CD14-positive monocyte (primary cell): ENCODE data around the gene PDE4D. TPM values are rescaled to one million over a fixed set of nuclear protein-coding genes. Genes with fewer than 3 reads are reported as not detected.

Experiments used
- DNase-seq, 3 donors: peaks; one replicate each; pipeline ENCODE4 v3.0.0-alpha.2; 2011 to 2022
- H2AFZ ChIP-seq: 2 replicates; pipeline ENCODE4 v1.6.0; 2012; ENCODE audit warnings: mild to moderate bottlenecking, low read depth, low read length, inconsistent platforms; ENCODE audit not compliant: insufficient read depth, poor library complexity, severe bottlenecking
- H3K27ac ChIP-seq, 2 donors: 1 replicate in 1 of 2; 2 replicates in 1 of 2; pipeline ENCODE4 v1.5.1; 2012 to 2013; ENCODE audit warnings: low read length in 2 of 2, control low read depth in 1 of 2, inconsistent platforms in 1 of 2, low read depth in 1 of 2, mild to moderate bottlenecking in 1 of 2
- H3K27me3 ChIP-seq, 2 donors: one replicate each; pipeline versions ENCODE4 v1.6.0 to v1.6.1; 2011 to 2013; ENCODE audit warnings: low read length in 2 of 2; ENCODE audit not compliant: control insufficient read depth in 2 of 2, insufficient read depth in 2 of 2
- H3K36me3 ChIP-seq, 2 donors: replicated peaks in 1 of 2; 1 replicate in 1 of 2; 2 replicates in 1 of 2; pipeline versions ENCODE4 v1.5.1 to v1.6.1; 2012 to 2013; ENCODE audit warnings: low read length in 2 of 2, control low read depth in 1 of 2, inconsistent platforms in 1 of 2, mild to moderate bottlenecking in 1 of 2; ENCODE audit not compliant: insufficient read depth in 2 of 2, control insufficient read depth in 1 of 2
- H3K4me1 ChIP-seq, 2 donors: 1 replicate in 1 of 2; 2 replicates in 1 of 2; pipeline versions ENCODE4 v1.5.1 to v1.6.1; 2012 to 2013; ENCODE audit warnings: low read length in 2 of 2, control low read depth in 1 of 2, inconsistent platforms in 1 of 2, mild to moderate bottlenecking in 1 of 2, moderate library complexity in 1 of 2; ENCODE audit not compliant: insufficient read depth in 2 of 2, control insufficient read depth in 1 of 2
- H3K4me2 ChIP-seq: replicated peaks from 2 replicates; pipeline ENCODE3; 2012; ENCODE audit warnings: low read length, moderate library complexity, mild to moderate bottlenecking; ENCODE audit not compliant: poor library complexity, severe bottlenecking; ENCODE audit errors: extremely low read depth
- H3K4me3 ChIP-seq, 3 experiments: fragments of 200-600 bp in 1 of 3; sonication (generic) in 1 of 3; replicated peaks in 1 of 3; 1 replicate in 2 of 3; 2 replicates in 1 of 3; pipeline ENCODE4 v1.5.1; 2011 to 2013; ENCODE audit warnings: low read length in 3 of 3, mild to moderate bottlenecking in 3 of 3, control low read depth in 2 of 3, low read depth in 2 of 3, inconsistent platforms in 1 of 3, moderate library complexity in 1 of 3
- H3K79me2 ChIP-seq: 2 replicates; pipeline ENCODE4 v1.6.0; 2012; ENCODE audit warnings: mild to moderate bottlenecking, control low read depth, inconsistent platforms, low read length, moderate library complexity; ENCODE audit not compliant: insufficient read depth
- H3K9ac ChIP-seq: 2 replicates; pipeline ENCODE4 v1.6.0; 2017; ENCODE audit warnings: low read length, mild to moderate bottlenecking; ENCODE audit not compliant: insufficient read depth, poor library complexity, severe bottlenecking
- H3K9me3 ChIP-seq, 2 donors: replicated peaks in 1 of 2; 1 replicate in 1 of 2; 2 replicates in 1 of 2; pipeline versions ENCODE4 v1.5.1 to v1.6.1; 2012 to 2013; ENCODE audit warnings: low read length in 2 of 2, control low read depth in 1 of 2; ENCODE audit not compliant: control insufficient read depth in 1 of 2, insufficient read depth in 1 of 2
- H4K20me1 ChIP-seq: 2 replicates; pipeline ENCODE4 v1.6.0; 2012; ENCODE audit warnings: mild to moderate bottlenecking, low read length, control low read depth, moderate library complexity; ENCODE audit not compliant: insufficient read depth
- H3K27ac Mint-ChIP-seq, 7 donors: one replicate each; pipeline ENCODE4 v1.8.0; 2020; ENCODE audit warnings: mild to moderate bottlenecking in 7 of 7, mixed read lengths in 7 of 7, moderate library complexity in 6 of 7, inconsistent platforms in 2 of 7
- H3K27me3 Mint-ChIP-seq, 3 donors: one replicate each; pipeline ENCODE4 v1.8.0; 2021 to 2022; ENCODE audit warnings: low read depth in 3 of 3, mild to moderate bottlenecking in 3 of 3, mixed read lengths in 3 of 3, moderate library complexity in 3 of 3, inconsistent platforms in 1 of 3
- H3K36me3 Mint-ChIP-seq, 2 donors: one replicate each; pipeline ENCODE4 v1.8.0; 2020; ENCODE audit warnings: mixed read lengths in 2 of 2, inconsistent platforms in 1 of 2, mild to moderate bottlenecking in 1 of 2
- H3K4me1 Mint-ChIP-seq: one replicate; pipeline ENCODE4 v1.8.0; 2020; ENCODE audit warnings: mild to moderate bottlenecking, mixed read lengths
- H3K4me3 Mint-ChIP-seq, 2 donors: one replicate each; pipeline ENCODE4 v1.8.0; 2020; ENCODE audit warnings: mild to moderate bottlenecking in 2 of 2, mixed read lengths in 2 of 2, moderate library complexity in 1 of 2
- H3K9me3 Mint-ChIP-seq, 7 donors: one replicate each; pipeline ENCODE4 v1.8.0; 2020 to 2022; ENCODE audit warnings: mixed read lengths in 7 of 7, mild to moderate bottlenecking in 6 of 7, moderate library complexity in 6 of 7, inconsistent platforms in 2 of 7
- WGBS: methylation state at CpG from one replicate; pipeline ENCODE4 v1.1.5; 2013; ENCODE audit warnings: missing lambda C conversion rate; ENCODE audit not compliant: insufficient coverage; 5-methylcytosine and 5-hydroxymethylcytosine counted together
- intact Hi-C, 2 donors: fragments of 100-400 bp; cut with micrococcal nuclease; formaldehyde crosslinking; loops; one replicate each; pipeline versions ENCODE4 v1.15.0 to v1.15.1; 2023
- polyA plus RNA-seq, 3 donors: library from polyadenylated mRNA; depleted of rRNA in 1 of 3; unstranded in 2 of 3; stranded (reverse) in 1 of 3; fragments of 300-500 nt in 2 of 3; fragments of >200 nt in 1 of 3; fragmentation: Illumina TruSeq in 2 of 3; gene quantifications; 1 replicate in 2 of 3; 2 replicates in 1 of 3; pipeline ENCODE4 v1.2.3, GENCODE V29; 2012 to 2021
- TF ChIP-seq, protein P1 (sequence below): fragments of 200-600 bp; IDR thresholded peaks from one replicate; pipeline ENCODE4 v1.8.0; 2022; ENCODE audit warnings: antibody characterized with exemption, mild to moderate bottlenecking

Gene PDE4D
- polyA plus RNA-seq, 3 donors: 1.9 to 3.4 (median 2.8) TPM

DNA sequence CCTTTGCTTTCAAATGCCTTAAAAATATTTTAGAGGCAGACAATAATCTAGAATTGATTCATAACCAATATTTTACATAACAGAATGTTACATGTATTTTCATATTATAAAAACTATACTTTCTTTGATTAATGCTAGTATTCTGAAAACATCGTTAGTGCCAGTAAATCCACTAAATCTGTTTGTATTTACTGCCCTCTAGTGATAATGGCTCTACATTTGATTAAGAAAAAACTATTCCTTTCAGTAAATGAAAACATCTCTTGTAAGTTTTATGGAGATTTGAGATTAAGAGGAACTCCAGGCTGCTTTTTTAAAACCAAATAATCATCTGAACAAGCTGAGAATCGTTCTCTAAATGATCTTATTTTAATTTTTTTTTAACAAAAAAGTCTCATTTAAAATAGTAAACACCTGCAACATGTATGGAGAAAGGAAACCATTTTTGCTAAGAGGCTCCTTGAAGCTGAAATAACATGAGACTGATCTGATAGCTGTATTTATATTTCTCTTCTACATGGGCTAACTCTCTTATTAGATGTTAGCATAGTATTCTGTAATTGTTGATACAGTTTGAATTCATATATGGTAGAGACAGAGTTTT lies 886.0 kb downstream of the PDE4D start:
- Mint-ChIP-seq H3K36me3 (peaks cover 2 to 11% of the 10 kb centered on the region in 2 donors), H3K9me3 (peaks cover 6 to 14% (median 9%) of the 10 kb centered on the region in 7 donors), H3K27ac (no peak overlapping the region), H3K4me1 (peaks cover 9% of the 10 kb centered on the region), H3K4me3 (no peak overlapping the region), H3K27me3 (no peaks in the 10 kb centered on the region)
- no CpG with 5 or more reads among the region's 2 CpGs for WGBS
- no peak overlapping the region for H3K4me3 ChIP-seq
- no peaks in the 10 kb centered on the region for H3K9me3 ChIP-seq
- H2AFZ ChIP-seq: no peak overlapping the region
- H3K4me1 ChIP-seq: no peaks in the 10 kb centered on the region
- no peaks in the 10 kb centered on the region for H3K79me2 ChIP-seq
- H3K4me2 ChIP-seq: no peak overlapping the region
- TF ChIP-seq, protein P1, sequence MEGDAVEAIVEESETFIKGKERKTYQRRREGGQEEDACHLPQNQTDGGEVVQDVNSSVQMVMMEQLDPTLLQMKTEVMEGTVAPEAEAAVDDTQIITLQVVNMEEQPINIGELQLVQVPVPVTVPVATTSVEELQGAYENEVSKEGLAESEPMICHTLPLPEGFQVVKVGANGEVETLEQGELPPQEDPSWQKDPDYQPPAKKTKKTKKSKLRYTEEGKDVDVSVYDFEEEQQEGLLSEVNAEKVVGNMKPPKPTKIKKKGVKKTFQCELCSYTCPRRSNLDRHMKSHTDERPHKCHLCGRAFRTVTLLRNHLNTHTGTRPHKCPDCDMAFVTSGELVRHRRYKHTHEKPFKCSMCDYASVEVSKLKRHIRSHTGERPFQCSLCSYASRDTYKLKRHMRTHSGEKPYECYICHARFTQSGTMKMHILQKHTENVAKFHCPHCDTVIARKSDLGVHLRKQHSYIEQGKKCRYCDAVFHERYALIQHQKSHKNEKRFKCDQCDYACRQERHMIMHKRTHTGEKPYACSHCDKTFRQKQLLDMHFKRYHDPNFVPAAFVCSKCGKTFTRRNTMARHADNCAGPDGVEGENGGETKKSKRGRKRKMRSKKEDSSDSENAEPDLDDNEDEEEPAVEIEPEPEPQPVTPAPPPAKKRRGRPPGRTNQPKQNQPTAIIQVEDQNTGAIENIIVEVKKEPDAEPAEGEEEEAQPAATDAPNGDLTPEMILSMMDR: peak; percentile 49
- no peaks in the 10 kb centered on the region for H3K36me3 ChIP-seq
- no peak overlapping the region for H3K27ac ChIP-seq
- no peaks in the 10 kb centered on the region for H4K20me1 ChIP-seq
- intact Hi-C loops: loop anchor here (5.0 to 10.0 kb wide), 2 partner anchors 113 to 120 kb away; no protein-coding TSS in a partner anchor
- no peaks in the 10 kb centered on the region for H3K27me3 ChIP-seq
- DNase-seq: peak in 1 of 3 donors; percentile 5
- no peak overlapping the region for H3K9ac ChIP-seq

DNA sequence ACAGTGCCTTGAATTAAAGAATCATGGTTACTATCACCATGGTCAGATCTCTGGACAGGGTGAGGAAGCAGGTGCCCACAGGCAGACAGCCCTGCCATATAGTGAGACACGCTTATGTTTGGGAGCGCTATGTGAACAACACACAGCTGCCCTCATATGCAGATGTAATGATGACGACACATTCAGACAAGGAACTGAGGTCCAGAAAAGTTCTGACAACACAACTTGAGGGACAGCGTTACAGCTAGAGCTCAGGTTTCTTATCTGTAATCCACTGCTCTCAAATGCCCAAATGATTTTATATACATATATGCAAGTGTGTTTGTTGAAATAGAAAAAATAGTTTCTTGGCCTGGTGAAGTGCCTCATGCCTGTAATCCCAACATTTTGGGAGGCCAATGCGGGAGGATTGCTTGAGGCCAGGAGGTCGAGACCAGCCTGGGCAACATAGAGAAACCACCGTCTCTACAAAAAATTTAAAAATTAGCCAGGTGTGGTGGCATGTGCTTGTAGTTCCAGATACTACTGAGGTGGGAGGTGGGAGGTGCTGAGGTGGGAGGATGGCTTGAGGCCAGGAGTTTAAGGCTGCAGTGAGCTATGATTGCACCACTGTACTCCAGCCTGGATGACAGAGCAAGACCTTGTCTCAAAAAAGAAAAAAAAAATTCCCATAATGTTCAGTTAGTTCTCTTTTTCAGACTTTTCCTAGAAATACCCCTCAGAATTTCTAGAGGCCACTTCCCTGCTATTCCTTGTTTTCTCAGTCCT lies 887.4 kb downstream of the PDE4D start:
- no peak overlapping the region for H3K27ac ChIP-seq
- H3K4me2 ChIP-seq: no peak overlapping the region
- no peaks in the 10 kb centered on the region for H3K27me3 ChIP-seq
- Mint-ChIP-seq H3K27ac (no peak overlapping the region), H3K27me3 (no peaks in the 10 kb centered on the region), H3K4me1 (peaks cover 11% of the 10 kb centered on the region), H3K9me3 (peaks cover 0 to 1% (median 0%) of the 10 kb centered on the region in 7 donors), H3K36me3 (peaks cover 0 to 4% of the 10 kb centered on the region in 2 donors), H3K4me3 (no peak overlapping the region)
- H3K9ac ChIP-seq: no peak overlapping the region
- WGBS: 92% methylated on average over 4 of the region's 7 CpGs
- intact Hi-C loops: loop anchor here (5.0 to 10.0 kb wide), 2 partner anchors 111 to 119 kb away; no protein-coding TSS in a partner anchor
- H3K4me1 ChIP-seq: no peaks in the 10 kb centered on the region
- no peak overlapping the region for H2AFZ ChIP-seq
- H4K20me1 ChIP-seq: no peaks in the 10 kb centered on the region
- no peak for DNase-seq
- no peaks in the 10 kb centered on the region for H3K9me3 ChIP-seq
- no peaks in the 10 kb centered on the region for H3K36me3 ChIP-seq
- H3K4me3 ChIP-seq: no peak overlapping the region
- TF ChIP-seq, protein P1: no peak
- H3K79me2 ChIP-seq: no peaks in the 10 kb centered on the region
